Endodermal cell (in vitro differentiated cells): ENCODE measurements around the gene LARP4. TPM values are rescaled to one million over a fixed set of nuclear protein-coding genes. Genes with fewer than 3 reads are reported as not detected.

Source experiments
- DNase-seq: peaks from one replicate; pipeline ENCODE4 v3.0.0-alpha.2; 2017
- H3K27ac ChIP-seq: 2 replicates; pipeline ENCODE4 v1.5.1; 2013; ENCODE audit warnings: mild to moderate bottlenecking, low read depth, low read length, moderate library complexity
- H3K27me3 ChIP-seq: 2 replicates; pipeline ENCODE4 v1.6.1; 2013; ENCODE audit warnings: mild to moderate bottlenecking, low read length, moderate library complexity; ENCODE audit not compliant: insufficient read depth, control insufficient read depth, poor library complexity, severe bottlenecking
- H3K36me3 ChIP-seq: 2 replicates; pipeline ENCODE4 v1.7.0; 2013; ENCODE audit warnings: mild to moderate bottlenecking, low read length, moderate library complexity; ENCODE audit not compliant: control insufficient read depth, insufficient read depth
- H3K4me1 ChIP-seq: one replicate; pipeline ENCODE4 v1.7.0; 2013; ENCODE audit warnings: low read length; ENCODE audit not compliant: control insufficient read depth, insufficient read depth
- H3K4me3 ChIP-seq: 2 replicates; pipeline ENCODE4 v1.5.1; 2013; ENCODE audit warnings: mild to moderate bottlenecking, low read length, moderate library complexity
- H3K9ac ChIP-seq: 2 replicates; pipeline ENCODE4 v1.6.1; 2013; ENCODE audit warnings: mild to moderate bottlenecking, low read length, moderate library complexity; ENCODE audit not compliant: poor library complexity, severe bottlenecking; ENCODE audit errors: extremely low read depth
- H3K9me3 ChIP-seq: 2 replicates; pipeline ENCODE4 v1.6.1; 2013; ENCODE audit warnings: mild to moderate bottlenecking, low read length, moderate library complexity; ENCODE audit not compliant: control insufficient read depth
- H3K27ac Mint-ChIP-seq: 2 replicates; pipeline ENCODE4 v1.8.0; 2020; ENCODE audit warnings: mixed read lengths
- H3K27me3 Mint-ChIP-seq: 2 replicates; pipeline ENCODE4 v1.8.0; 2021; ENCODE audit warnings: mild to moderate bottlenecking, mixed read lengths; ENCODE audit not compliant: insufficient read depth
- H3K36me3 Mint-ChIP-seq: 2 replicates; pipeline ENCODE4 v1.8.0; 2020; ENCODE audit warnings: low read depth, mixed read lengths
- H3K4me1 Mint-ChIP-seq: 2 replicates; pipeline ENCODE4 v1.8.0; 2020; ENCODE audit warnings: mixed read lengths
- H3K4me3 Mint-ChIP-seq: 2 replicates; pipeline ENCODE4 v1.8.0; 2020; ENCODE audit warnings: mild to moderate bottlenecking, moderate library complexity, mixed read lengths
- H3K9me3 Mint-ChIP-seq: 2 replicates; pipeline ENCODE4 v1.8.0; 2020; ENCODE audit warnings: mild to moderate bottlenecking, mixed read lengths
- CTCF ChIP-seq: fragments of 200-600 bp; sonication (generic); conservative IDR thresholded peaks from 2 replicates; pipeline ENCODE4 v1.5.0; 2021; ENCODE audit warnings: antibody characterized with exemption, mild to moderate bottlenecking
- WGBS, 2 experiments: methylation state at CpG; one replicate each; pipeline versions ENCODE4 v1.1.5 to v1.1.7; 2013; ENCODE audit warnings: missing lambda C conversion rate in 2 of 2, mixed read lengths in 1 of 2; ENCODE audit not compliant: insufficient coverage in 1 of 2, insufficient read length in 1 of 2; 5-methylcytosine and 5-hydroxymethylcytosine counted together
- total RNA-seq, 2 donors: library from RNA; stranded (reverse); fragmentation: NEBNext Ultra II Directional in 1 of 2; extraction: Animal tissue kit (Norgen Biotek cat#: 25700) in 1 of 2; gene quantifications; 2 replicates in 1 of 2; 3 replicates in 1 of 2; pipeline ENCODE4 v1.2.1, GENCODE V29; 2021

The LARP4 gene
- total RNA-seq, 2 donors from 2014 or later = 91.7 to 106 TPM

- no peak overlapping the region for H3K4me3 ChIP-seq
- H3K36me3 ChIP-seq = no peaks in the 10 kb centered on the region
- H3K27ac ChIP-seq = no peak overlapping the region
- Mint-ChIP-seq H3K9me3 (no peaks in the 10 kb centered on the region), H3K27me3 (no peaks in the 10 kb centered on the region), H3K4me1 (peaks cover 39% of the 10 kb centered on the region), H3K27ac (no peak overlapping the region), H3K4me3 (no peak overlapping the region), H3K36me3 (no peaks in the 10 kb centered on the region)
- no peak for DNase-seq
- TF ChIP-seq CTCF = no peak
- no peaks in the 10 kb centered on the region for H3K27me3 ChIP-seq
- WGBS, 2 experiments = 91 to 92% methylated on average over 6 to 7 of the region's 7 CpGs
- H3K4me1 ChIP-seq = peaks cover 3% of the 10 kb centered on the region
- no peaks in the 10 kb centered on the region for H3K9me3 ChIP-seq
- no peak overlapping the region for H3K9ac ChIP-seq
These were observed 108.4 kb downstream of the LARP4 start for GRCh38 chr12:50508970-50509663.

- no peak for DNase-seq
- H3K9me3 ChIP-seq = peaks cover 8% of the 10 kb centered on the region
- H3K4me3 Mint-ChIP-seq = no peak overlapping the region
- H3K4me1 Mint-ChIP-seq = peaks cover 12% of the 10 kb centered on the region
- no peak overlapping the region for H3K4me3 ChIP-seq
- H3K4me1 ChIP-seq = no peaks in the 10 kb centered on the region
- no peaks in the 10 kb centered on the region for H3K9me3 Mint-ChIP-seq
- no peak overlapping the region for H3K9ac ChIP-seq
- no peaks in the 10 kb centered on the region for H3K27me3 ChIP-seq
- H3K36me3 Mint-ChIP-seq = no peaks in the 10 kb centered on the region
- no peaks in the 10 kb centered on the region for H3K27me3 Mint-ChIP-seq
- H3K36me3 ChIP-seq = peaks cover 4% of the 10 kb centered on the region
- no peak overlapping the region for H3K27ac Mint-ChIP-seq
- WGBS, 2 experiments = 95% methylated on average over 4 of the region's 4 CpGs
- no peak for TF ChIP-seq CTCF
- no peak overlapping the region for H3K27ac ChIP-seq
These were observed 114.0 kb downstream of the LARP4 start for GRCh38 chr12:50514526-50515276.

GRCh38 chr12:50515587-50515986, 114.9 kb downstream of the LARP4 start:
- H3K9me3 ChIP-seq = peaks cover 8% of the 10 kb centered on the region
- Mint-ChIP-seq H3K27ac (no peak overlapping the region), H3K4me3 (no peak overlapping the region), H3K4me1 (peaks cover 11% of the 10 kb centered on the region), H3K36me3 (no peaks in the 10 kb centered on the region), H3K27me3 (no peaks in the 10 kb centered on the region), H3K9me3 (no peaks in the 10 kb centered on the region)
- peaks cover 4% of the 10 kb centered on the region for H3K36me3 ChIP-seq
- DNase-seq = no peak
- no peak overlapping the region for H3K27ac ChIP-seq
- H3K4me1 ChIP-seq = no peaks in the 10 kb centered on the region
- H3K4me3 ChIP-seq = no peak overlapping the region
- H3K9ac ChIP-seq = no peak overlapping the region
- 86 to 87% methylated on average over 2 of the region's 2 CpGs for WGBS, 2 experiments
- H3K27me3 ChIP-seq = no peaks in the 10 kb centered on the region
- no peak for TF ChIP-seq CTCF
